H1 (cell line): ENCODE data around the gene WNT1.

Experiments
- RAD21 ChIP-seq, 2 experiments: IDR thresholded peaks in 1 of 2; conservative IDR thresholded peaks in 1 of 2; 2 replicates each; pipeline ENCODE4 v1.6.1; 2011; ENCODE audit warnings: low read depth in 2 of 2, low read length in 2 of 2, improper control_type of control experiment in 1 of 2, inconsistent platforms in 1 of 2, mild to moderate bottlenecking in 1 of 2, moderate library complexity in 1 of 2
- TF ChIP-seq, protein P1 (sequence below), 3 experiments: IDR thresholded peaks; 1 replicate in 2 of 3; 2 replicates in 1 of 3; pipeline versions ENCODE4 v1.5.1 to v1.6.1; 2011; ENCODE audit warnings: low read length in 3 of 3, mild to moderate bottlenecking in 3 of 3, inconsistent platforms in 2 of 3, low read depth in 1 of 3, moderate library complexity in 1 of 3; ENCODE audit not compliant: insufficient read depth in 1 of 3; ENCODE audit errors: control extremely low read depth in 1 of 3

DNA sequence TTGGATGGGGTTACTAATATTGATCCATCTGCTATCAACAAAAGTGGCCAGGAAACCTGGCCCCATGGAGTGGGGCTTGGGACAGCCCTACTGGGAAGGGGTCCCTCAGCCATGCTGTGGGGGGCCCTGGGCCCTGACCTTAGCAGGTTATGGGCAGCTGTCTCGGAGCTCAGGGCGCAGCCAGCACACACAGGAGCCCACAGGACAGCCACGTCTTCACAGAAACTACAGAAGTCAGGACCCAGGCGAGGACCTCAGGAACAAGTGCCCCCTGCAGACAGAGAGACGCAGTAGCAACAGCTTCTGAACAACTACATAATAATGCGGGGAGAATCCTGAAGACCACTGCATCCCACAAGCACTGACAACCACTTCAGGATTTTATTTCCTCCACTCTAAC is 41.0 kb upstream of the WNT1 start:
- TF ChIP-seq, protein P1, sequence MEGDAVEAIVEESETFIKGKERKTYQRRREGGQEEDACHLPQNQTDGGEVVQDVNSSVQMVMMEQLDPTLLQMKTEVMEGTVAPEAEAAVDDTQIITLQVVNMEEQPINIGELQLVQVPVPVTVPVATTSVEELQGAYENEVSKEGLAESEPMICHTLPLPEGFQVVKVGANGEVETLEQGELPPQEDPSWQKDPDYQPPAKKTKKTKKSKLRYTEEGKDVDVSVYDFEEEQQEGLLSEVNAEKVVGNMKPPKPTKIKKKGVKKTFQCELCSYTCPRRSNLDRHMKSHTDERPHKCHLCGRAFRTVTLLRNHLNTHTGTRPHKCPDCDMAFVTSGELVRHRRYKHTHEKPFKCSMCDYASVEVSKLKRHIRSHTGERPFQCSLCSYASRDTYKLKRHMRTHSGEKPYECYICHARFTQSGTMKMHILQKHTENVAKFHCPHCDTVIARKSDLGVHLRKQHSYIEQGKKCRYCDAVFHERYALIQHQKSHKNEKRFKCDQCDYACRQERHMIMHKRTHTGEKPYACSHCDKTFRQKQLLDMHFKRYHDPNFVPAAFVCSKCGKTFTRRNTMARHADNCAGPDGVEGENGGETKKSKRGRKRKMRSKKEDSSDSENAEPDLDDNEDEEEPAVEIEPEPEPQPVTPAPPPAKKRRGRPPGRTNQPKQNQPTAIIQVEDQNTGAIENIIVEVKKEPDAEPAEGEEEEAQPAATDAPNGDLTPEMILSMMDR (IDR thresholded peaks at IDR 0.05; ENCODE audit: control extremely low read depth in 1 of 3, insufficient read depth in 1 of 3, low read depth in 1 of 3, low read length in 3 of 3): peak; percentile 59 to 63 (median 60)
- TF ChIP-seq RAD21 (IDR thresholded peaks at IDR 0.05 in 1 of 2, conservative IDR thresholded peaks at IDR 0.05 in 1 of 2; ENCODE audit: low read depth in 2 of 2, low read length in 2 of 2): peak; percentile 22 to 35; a peak in 3 of 4 replicates
